GM13977 (cell line): ENCODE results near the gene TMEM179.

ENCODE experiments used
- DNase-seq: peaks from one replicate; pipeline ENCODE4 v3.0.0; 2012; ENCODE audit warnings: low spot score
- in situ Hi-C: fragments of 300-500 bp; cut with MboI; formaldehyde crosslinking; loops from one replicate; pipeline ENCODE4 v1.12.0; 2022; ENCODE audit warnings: low sequenced_read_pairs, low pct_unique_long_range_greater_than_20kb, mixed read lengths, inconsistent platforms; ENCODE audit not compliant: unreplicated experiment
- TF ChIP-seq, protein P1 (sequence below): IDR thresholded peaks from 2 replicates; pipeline ENCODE4 v1.5.1; 2012; ENCODE audit warnings: mild to moderate bottlenecking, control low read depth; ENCODE audit not compliant: insufficient read depth; ENCODE audit errors: extremely low read depth, missing control alignments

The TMEM179 gene

DNA sequence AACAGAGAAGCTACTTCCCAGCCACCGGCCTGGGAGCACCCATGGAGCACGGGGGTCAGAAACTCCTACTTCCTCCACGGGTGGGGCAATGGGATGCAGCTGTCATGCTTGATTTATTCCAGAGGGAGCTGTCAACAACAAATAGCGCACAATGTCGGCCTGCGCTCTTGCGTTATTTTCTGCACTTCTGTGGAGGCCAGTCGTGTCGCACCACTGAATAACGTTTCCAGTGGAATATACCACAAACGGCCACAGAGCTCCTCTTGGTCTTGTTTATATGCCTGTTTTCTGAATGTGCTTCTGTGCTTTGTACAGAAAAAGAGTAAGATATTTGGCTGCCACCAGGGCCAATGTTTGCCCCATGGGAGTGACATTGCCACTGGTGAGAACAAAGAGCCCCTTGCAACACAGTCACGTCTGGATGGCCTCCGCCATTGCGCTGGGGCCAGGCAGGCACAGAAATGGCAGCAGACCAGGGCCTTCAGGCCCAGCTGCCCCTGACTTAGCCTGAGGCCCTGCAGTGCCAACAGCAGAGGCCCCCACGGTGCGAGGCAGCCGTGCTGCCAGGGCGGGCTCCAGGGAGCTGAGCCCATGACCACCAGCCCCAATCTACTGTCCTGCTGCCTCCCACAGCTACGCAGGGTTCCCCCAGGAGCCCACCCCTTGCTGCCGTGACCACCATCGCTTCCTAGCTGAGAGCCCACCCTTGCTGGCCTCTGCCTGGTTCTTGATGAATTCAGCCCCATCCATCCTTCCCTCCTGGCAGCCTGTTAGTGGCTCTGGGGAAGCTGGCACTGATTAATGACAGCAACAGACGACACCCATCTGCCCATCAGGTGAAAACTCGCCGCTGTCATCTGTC is 28.9 kb upstream of the TMEM179 start:
- in situ Hi-C loops, result no loop called here
- TF ChIP-seq, protein P1, sequence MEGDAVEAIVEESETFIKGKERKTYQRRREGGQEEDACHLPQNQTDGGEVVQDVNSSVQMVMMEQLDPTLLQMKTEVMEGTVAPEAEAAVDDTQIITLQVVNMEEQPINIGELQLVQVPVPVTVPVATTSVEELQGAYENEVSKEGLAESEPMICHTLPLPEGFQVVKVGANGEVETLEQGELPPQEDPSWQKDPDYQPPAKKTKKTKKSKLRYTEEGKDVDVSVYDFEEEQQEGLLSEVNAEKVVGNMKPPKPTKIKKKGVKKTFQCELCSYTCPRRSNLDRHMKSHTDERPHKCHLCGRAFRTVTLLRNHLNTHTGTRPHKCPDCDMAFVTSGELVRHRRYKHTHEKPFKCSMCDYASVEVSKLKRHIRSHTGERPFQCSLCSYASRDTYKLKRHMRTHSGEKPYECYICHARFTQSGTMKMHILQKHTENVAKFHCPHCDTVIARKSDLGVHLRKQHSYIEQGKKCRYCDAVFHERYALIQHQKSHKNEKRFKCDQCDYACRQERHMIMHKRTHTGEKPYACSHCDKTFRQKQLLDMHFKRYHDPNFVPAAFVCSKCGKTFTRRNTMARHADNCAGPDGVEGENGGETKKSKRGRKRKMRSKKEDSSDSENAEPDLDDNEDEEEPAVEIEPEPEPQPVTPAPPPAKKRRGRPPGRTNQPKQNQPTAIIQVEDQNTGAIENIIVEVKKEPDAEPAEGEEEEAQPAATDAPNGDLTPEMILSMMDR, result no peak
- peak; percentile 17 for DNase-seq

DNA sequence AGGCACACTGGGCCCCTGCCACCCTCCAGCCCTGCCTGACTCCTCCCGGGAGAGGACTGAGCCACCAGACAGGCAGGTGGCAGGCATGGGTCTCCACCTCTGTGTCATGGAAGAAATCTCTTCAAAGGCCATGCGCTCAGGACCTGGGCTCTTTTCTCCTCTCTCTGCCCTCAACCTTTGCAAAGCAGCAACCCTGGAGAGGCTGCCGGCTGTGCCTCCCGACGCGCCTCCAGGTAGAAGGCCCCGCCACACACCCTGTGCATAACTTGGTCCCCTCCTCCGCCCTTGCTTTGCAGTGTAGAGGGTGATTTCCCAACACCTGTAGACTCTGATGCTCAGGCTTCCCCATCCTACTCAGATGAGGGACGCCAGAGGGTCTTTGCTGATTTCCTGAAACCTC is 28.2 kb upstream of the TMEM179 start:
- TF ChIP-seq, protein P1, result no peak
- in situ Hi-C loops, result no loop called here
- DNase-seq, result peak; percentile 16

DNA sequence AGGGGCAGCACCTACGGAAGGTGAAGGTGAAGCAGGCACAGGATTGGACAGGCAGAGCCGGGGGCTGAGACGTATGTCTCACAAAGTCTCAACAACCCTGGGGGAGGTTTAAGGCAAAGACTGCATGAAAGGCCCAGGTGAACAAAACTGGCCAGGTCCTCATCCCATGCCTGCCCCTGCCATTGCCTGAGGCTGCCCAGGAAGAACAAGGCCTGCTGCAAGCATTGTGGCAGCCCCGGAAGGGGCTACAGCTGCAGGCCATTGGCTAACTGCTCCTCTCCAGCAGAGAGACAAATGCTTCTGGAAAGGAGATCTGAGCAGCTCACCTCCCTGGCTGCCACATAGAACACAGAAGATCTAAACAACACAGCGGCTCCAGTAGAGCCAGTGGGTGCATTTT is 20.4 kb upstream of the TMEM179 start:
- TF ChIP-seq, protein P1, result no peak
- no peak for DNase-seq
- in situ Hi-C loops, result no loop called here

DNA sequence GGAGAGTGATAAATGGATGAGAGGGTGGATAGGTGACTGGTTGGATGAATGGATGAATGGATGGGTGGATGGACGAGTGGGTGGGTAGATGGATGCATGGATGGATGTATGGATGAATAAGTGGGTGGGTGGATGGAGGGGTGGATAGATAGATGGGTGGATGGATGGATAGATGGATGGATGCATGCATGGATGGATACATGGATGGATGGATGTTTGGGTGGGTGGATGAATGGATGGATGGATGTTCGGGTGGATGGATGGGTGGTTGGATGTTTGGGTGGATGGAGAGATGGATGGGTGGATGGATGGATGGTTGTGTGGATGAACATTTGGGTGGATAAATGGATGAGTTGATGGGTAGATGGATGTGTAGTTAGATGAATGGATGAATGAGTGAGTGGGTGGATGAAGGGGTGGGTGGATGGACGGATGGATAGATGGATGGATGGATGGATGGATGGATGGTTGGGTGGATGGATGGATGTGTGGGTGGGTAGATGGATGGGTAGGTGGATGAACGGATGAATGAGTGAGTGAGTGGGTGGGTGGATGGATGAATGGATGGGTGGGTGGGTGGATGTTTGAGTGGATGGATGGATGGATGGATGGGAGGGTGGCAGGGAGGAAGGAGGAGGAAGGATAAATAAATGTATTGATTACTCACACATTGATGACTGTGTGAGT is 9.7 kb upstream of the TMEM179 start:
- DNase-seq, result no peak
- TF ChIP-seq, protein P1, result no peak
- in situ Hi-C loops, result no loop called here

DNA sequence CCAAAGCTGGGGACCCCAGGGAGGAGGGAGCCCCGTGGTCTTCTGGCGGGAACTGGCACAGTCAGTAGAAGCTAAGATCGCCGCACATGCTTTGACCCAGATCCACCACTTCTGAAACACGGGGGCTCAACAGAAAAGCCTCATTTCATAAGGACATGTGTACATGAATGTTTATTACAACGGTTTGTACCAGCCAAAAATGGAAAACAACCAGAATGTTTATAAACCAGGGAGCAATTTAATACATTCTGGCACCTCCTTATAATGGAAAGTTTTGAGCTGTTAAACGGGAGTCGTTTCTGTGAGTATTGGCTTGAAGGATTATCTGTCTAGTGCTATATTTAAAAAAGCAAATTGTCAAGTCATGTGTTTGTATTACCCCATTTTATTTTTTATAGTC is 7.3 kb upstream of the TMEM179 start:
- DNase-seq, result no peak
- in situ Hi-C loops, result no loop called here
- TF ChIP-seq, protein P1, result no peak

DNA sequence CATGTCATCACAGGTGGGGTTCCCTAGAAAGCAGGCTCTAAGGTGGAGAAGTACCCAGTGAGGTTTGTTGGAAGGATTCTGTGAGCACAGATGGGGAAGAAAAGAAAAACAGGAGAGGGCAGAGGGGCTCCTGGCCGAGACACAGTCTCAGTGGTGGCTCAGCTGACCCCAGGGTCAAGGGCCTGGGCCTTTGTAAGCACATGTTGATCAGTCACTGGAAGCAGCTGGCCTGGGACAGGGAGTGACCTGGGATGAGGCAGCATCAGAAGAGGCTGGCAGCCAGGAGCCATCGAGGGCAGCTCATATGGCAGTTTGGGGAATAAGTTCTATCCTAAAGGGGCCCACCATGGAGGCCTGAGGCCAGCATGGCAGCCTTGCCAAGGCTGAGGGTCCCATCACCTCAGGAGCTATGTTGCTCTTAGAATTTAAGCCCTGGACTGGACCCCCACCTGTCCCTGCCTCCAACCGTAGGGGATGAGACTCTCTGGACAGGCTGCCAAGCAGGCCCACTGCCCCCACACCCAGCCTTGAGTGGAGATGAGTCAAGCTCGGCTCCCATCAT is 6.3 kb upstream of the TMEM179 start:
- in situ Hi-C loops, result no loop called here
- no peak for DNase-seq
- TF ChIP-seq, protein P1, result no peak
